ENCODE results near the gene NEDD1.

Gene NEDD1

DNA sequence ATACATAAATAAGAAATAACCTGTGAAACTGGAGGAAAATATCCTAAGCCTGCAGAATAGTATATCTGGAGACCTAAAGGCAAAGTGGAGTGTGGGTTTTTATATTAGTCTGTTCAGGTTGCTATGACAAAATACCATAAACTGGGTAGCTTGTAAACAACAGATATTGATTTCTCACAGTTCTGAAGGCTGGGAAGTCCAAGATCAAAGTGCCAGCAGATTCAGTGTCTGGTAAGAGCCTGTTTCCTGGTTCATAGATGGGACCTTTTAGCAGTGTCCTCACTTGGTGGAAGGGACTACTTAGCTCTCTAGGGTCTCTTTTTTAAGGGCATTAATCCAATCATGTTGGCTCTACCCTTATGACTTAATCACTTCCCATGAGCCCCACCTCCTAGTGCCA, 25.4 kb upstream of the NEDD1 start:
- POLR2A ChIA-PET = no interaction called here
- CTCF ChIA-PET = no interaction called here
- TF ChIP-seq SUZ12 (IDR thresholded peaks at IDR 0.05) (no peak), CTBP1 (IDR thresholded peaks at IDR 0.05; ENCODE audit: borderline replicate concordance) (no peak), PKNOX1 (IDR thresholded peaks at IDR 0.05) (no peak), FOXK2 (IDR thresholded peaks at IDR 0.05) (no peak), SP1 (IDR thresholded peaks at IDR 0.05) (no peak), BHLHE40 (IDR thresholded peaks at IDR 0.05; ENCODE audit: borderline replicate concordance) (no peak), FOXA1 (IDR thresholded peaks at IDR 0.05) (no peak), HDGF (IDR thresholded peaks at IDR 0.05; ENCODE audit: borderline replicate concordance) (no peak), LEF1 (IDR thresholded peaks at IDR 0.05; ENCODE audit: borderline replicate concordance) (no peak), ZNF384 (IDR thresholded peaks at IDR 0.05) (no peak), TARDBP (IDR thresholded peaks at IDR 0.05) (no peak), ARNT (IDR thresholded peaks at IDR 0.05) (no peak), FOXM1 (IDR thresholded peaks at IDR 0.05; ENCODE audit: borderline replicate concordance) (no peak), NFRKB (IDR thresholded peaks at IDR 0.05) (no peak), L3MBTL2 (conservative IDR thresholded peaks at IDR 0.05) (no peak), ELF4 (IDR thresholded peaks at IDR 0.05) (no peak)
- DNase-seq (ENCODE audit: extremely low spot score) = no peak

GRCh38 chr12:96882862-96883261, 24.2 kb upstream of the NEDD1 start:
- CTCF ChIA-PET = no interaction called here
- POLR2A ChIA-PET = no interaction called here
- no peak for TF ChIP-seq TARDBP (IDR thresholded peaks at IDR 0.05)
- TF ChIP-seq CTBP1 (IDR thresholded peaks at IDR 0.05; ENCODE audit: borderline replicate concordance) = no peak
- TF ChIP-seq FOXA1 (IDR thresholded peaks at IDR 0.05) = no peak
- no peak for TF ChIP-seq FOXM1 (IDR thresholded peaks at IDR 0.05; ENCODE audit: borderline replicate concordance)
- no peak for TF ChIP-seq PKNOX1 (IDR thresholded peaks at IDR 0.05)
- TF ChIP-seq BHLHE40 (IDR thresholded peaks at IDR 0.05; ENCODE audit: borderline replicate concordance) = no peak
- no peak for TF ChIP-seq NFRKB (IDR thresholded peaks at IDR 0.05)
- no peak for TF ChIP-seq SUZ12 (IDR thresholded peaks at IDR 0.05)
- TF ChIP-seq SP1 (IDR thresholded peaks at IDR 0.05) = no peak
- TF ChIP-seq FOXK2 (IDR thresholded peaks at IDR 0.05) = no peak
- no peak for DNase-seq (ENCODE audit: extremely low spot score)

- ChIA-PET CTCF (no interaction called here), POLR2A (no interaction called here)
- DNase-seq (ENCODE audit: extremely low spot score) = no peak
- no peak for TF ChIP-seq FOXM1 (IDR thresholded peaks at IDR 0.05; ENCODE audit: borderline replicate concordance)
- TF ChIP-seq BHLHE40 (IDR thresholded peaks at IDR 0.05; ENCODE audit: borderline replicate concordance) = no peak
- TF ChIP-seq PKNOX1 (IDR thresholded peaks at IDR 0.05) = no peak
- TF ChIP-seq HDGF (IDR thresholded peaks at IDR 0.05; ENCODE audit: borderline replicate concordance) = no peak
These were observed 23.5 kb upstream of the NEDD1 start for GRCh38 chr12:96883571-96883970.

DNA sequence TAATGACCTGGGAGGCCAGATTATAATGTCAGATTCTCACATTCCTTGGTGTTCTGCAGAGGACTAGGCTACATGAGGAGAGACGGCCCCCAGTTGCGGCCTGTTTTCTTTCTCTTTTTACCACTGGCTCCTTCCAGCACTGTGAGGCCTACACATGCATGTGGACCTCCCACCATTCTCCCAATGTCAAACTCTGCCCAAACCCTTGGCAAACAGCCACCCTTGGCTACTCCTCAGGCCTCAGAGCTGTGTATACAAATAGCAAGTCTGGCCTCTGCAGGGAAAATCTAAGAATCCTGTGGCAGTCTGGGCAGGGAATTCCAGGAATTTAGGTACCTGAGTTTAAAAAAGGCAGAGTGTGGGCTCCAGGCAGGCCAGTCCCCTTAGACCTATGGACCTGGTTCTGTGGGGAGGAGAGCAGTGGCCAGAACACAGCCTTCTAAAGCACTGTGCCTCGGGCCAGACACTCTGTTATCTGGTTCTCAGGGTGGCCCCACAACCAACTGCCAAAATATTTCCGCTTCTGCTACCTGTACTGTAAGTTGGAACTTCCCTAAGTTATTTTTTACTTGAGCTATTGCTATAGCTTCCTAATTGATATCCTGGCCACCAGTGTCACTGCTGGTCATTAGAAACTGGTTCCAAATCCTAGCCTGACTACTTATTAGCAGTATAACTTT, 19.9 kb upstream of the NEDD1 start:
- no peak for DNase-seq (ENCODE audit: extremely low spot score)
- no peak for TF ChIP-seq PKNOX1 (IDR thresholded peaks at IDR 0.05)
- TF ChIP-seq CTBP1 (IDR thresholded peaks at IDR 0.05; ENCODE audit: borderline replicate concordance) = no peak
- TF ChIP-seq HDGF (IDR thresholded peaks at IDR 0.05; ENCODE audit: borderline replicate concordance) = no peak
- no peak for TF ChIP-seq SUZ12 (IDR thresholded peaks at IDR 0.05)
- no peak for TF ChIP-seq LEF1 (IDR thresholded peaks at IDR 0.05; ENCODE audit: borderline replicate concordance)
- TF ChIP-seq FOXK2 (IDR thresholded peaks at IDR 0.05) = no peak
- TF ChIP-seq FOXA1 (IDR thresholded peaks at IDR 0.05) = no peak
- TF ChIP-seq NFRKB (IDR thresholded peaks at IDR 0.05) = no peak
- TF ChIP-seq SP1 (IDR thresholded peaks at IDR 0.05) = no peak
- TF ChIP-seq ARNT (IDR thresholded peaks at IDR 0.05) = no peak
- TF ChIP-seq ELF4 (IDR thresholded peaks at IDR 0.05) = no peak
- no peak for TF ChIP-seq TARDBP (IDR thresholded peaks at IDR 0.05)
- no peak for TF ChIP-seq FOXM1 (IDR thresholded peaks at IDR 0.05; ENCODE audit: borderline replicate concordance)
- ChIA-PET CTCF (interaction anchor here (0.5 kb wide), 1 partner anchor 1086 kb away, joined by 3 read pairs; no protein-coding TSS in a partner anchor), POLR2A (no interaction called here)

DNA sequence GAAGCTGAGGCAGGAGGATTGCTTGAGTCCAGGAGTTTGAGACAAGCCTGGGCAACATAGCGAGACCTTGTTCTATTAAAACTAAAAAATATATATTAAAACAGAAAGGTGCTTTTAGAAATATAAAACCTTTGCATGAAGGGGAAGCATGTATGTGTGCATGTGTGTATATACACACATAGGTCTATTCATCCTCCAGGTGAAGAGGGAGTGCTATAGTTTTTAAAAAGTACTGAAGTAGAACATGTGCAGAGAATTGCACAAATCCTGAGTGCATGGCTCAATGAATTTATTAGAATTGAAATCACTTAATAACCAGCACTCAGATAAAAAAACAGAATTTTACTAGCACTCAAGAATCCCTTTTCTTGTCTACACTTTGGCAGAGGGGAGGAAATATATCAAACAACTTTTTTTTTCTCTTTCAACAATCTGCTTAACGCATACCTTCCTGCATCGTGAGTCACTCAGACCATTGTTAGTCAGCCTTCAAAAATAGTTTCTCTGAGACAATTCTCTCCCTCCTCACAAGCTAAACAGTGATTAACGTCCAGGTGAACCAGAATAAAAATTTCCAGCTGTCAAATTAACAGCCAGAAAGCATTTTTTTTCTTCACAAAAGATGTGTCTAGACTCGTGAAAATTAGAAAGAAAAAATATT, 17.7 kb upstream of the NEDD1 start:
- POLR2A ChIA-PET = no interaction called here
- CTCF ChIA-PET = no interaction called here
- no peak for DNase-seq (ENCODE audit: extremely low spot score)
- no peak for TF ChIP-seq HDGF (IDR thresholded peaks at IDR 0.05; ENCODE audit: borderline replicate concordance)
- no peak for TF ChIP-seq ZNF384 (IDR thresholded peaks at IDR 0.05)
- TF ChIP-seq LEF1 (IDR thresholded peaks at IDR 0.05; ENCODE audit: borderline replicate concordance) = no peak
- TF ChIP-seq BHLHE40 (IDR thresholded peaks at IDR 0.05; ENCODE audit: borderline replicate concordance) = no peak
- TF ChIP-seq NFRKB (IDR thresholded peaks at IDR 0.05) = no peak
- no peak for TF ChIP-seq ELF4 (IDR thresholded peaks at IDR 0.05)
- TF ChIP-seq L3MBTL2 (conservative IDR thresholded peaks at IDR 0.05) = no peak
- TF ChIP-seq FOXM1 (IDR thresholded peaks at IDR 0.05; ENCODE audit: borderline replicate concordance) = no peak
- TF ChIP-seq TARDBP (IDR thresholded peaks at IDR 0.05) = no peak
- no peak for TF ChIP-seq FOXA1 (IDR thresholded peaks at IDR 0.05)
- TF ChIP-seq PKNOX1 (IDR thresholded peaks at IDR 0.05) = no peak
- TF ChIP-seq SUZ12 (IDR thresholded peaks at IDR 0.05) = no peak
- TF ChIP-seq CTBP1 (IDR thresholded peaks at IDR 0.05; ENCODE audit: borderline replicate concordance) = no peak
- no peak for TF ChIP-seq ARNT (IDR thresholded peaks at IDR 0.05)
- TF ChIP-seq FOXK2 (IDR thresholded peaks at IDR 0.05) = no peak
- TF ChIP-seq SP1 (IDR thresholded peaks at IDR 0.05) = no peak
